ENCODE data around the gene APEH.
A peak's percentile ranks its signal among the peaks of the same experiment; 100 is the strongest.

The APEH gene

GRCh38 chr3:49673715-49674496 lies at the start of gene APEH:
TSS of gene APEH (plus strand) at chr3:49674351. CDS start at chr3:49674402, 51 bp downstream.
- DNase-seq = peak; percentile 97

GRCh38 chr3:49625071-49625470 lies 49.1 kb upstream of the APEH start:
- DNase-seq = no peak

GRCh38 chr3:49626101-49626581 lies 48.0 kb upstream of the APEH start:
- DNase-seq = no peak

- no peak for DNase-seq
Measured at GRCh38 chr3:49626796-49627195, 47.4 kb upstream of the APEH start.

GRCh38 chr3:49627634-49628033 lies 46.5 kb upstream of the APEH start:
- DNase-seq = no peak

GRCh38 chr3:49628249-49628648 lies 45.9 kb upstream of the APEH start:
- no peak for DNase-seq

GRCh38 chr3:49629451-49629850 lies 44.7 kb upstream of the APEH start:
- DNase-seq = no peak

- no peak for DNase-seq
Measured at GRCh38 chr3:49629866-49630265, 44.3 kb upstream of the APEH start.

GRCh38 chr3:49630784-49631183 lies 43.4 kb upstream of the APEH start:
- DNase-seq = no peak

GRCh38 chr3:49634736-49635135 lies 39.4 kb upstream of the APEH start:
- no peak for DNase-seq

GRCh38 chr3:49636883-49637609 lies 37.1 kb upstream of the APEH start:
- no peak for DNase-seq

GRCh38 chr3:49638445-49638844 lies 35.7 kb upstream of the APEH start:
- DNase-seq = no peak

GRCh38 chr3:49639551-49639950 lies 34.6 kb upstream of the APEH start:
- no peak for DNase-seq

- no peak for DNase-seq
Measured at GRCh38 chr3:49641292-49641691, 32.9 kb upstream of the APEH start.

GRCh38 chr3:49641921-49642707 lies 32.0 kb upstream of the APEH start:
- DNase-seq = no peak

GRCh38 chr3:49642708-49643145 lies 31.4 kb upstream of the APEH start:
- no peak for DNase-seq

- no peak for DNase-seq
Measured at GRCh38 chr3:49644684-49645083, 29.5 kb upstream of the APEH start.

- no peak for DNase-seq
Measured at GRCh38 chr3:49646236-49646635, 27.9 kb upstream of the APEH start.

GRCh38 chr3:49647741-49648140 lies 26.4 kb upstream of the APEH start:
- no peak for DNase-seq

- DNase-seq = no peak
Measured at GRCh38 chr3:49648354-49649019, 25.7 kb upstream of the APEH start.

- no peak for DNase-seq
Measured at GRCh38 chr3:49649576-49649975, 24.6 kb upstream of the APEH start.

- no peak for DNase-seq
Measured at GRCh38 chr3:49650177-49650576, 24.0 kb upstream of the APEH start.

GRCh38 chr3:49650637-49651036 lies 23.5 kb upstream of the APEH start:
- DNase-seq = no peak

Measured in CD4-positive, alpha-beta T cell treated with Interferon alpha-2 for 1 hour (primary cell).